Keratinocyte (primary cell): ENCODE measurements around the gene BOC.

Source experiments
- CTCF ChIP-seq, 3 experiments: IDR thresholded peaks in 1 of 3; conservative IDR thresholded peaks in 1 of 3; optimal IDR thresholded peaks in 1 of 3; 2 replicates in 2 of 3; 3 replicates in 1 of 3; pipeline versions ENCODE3 to v1.5.1; 2011; ENCODE audit warnings: low read length in 3 of 3, mild to moderate bottlenecking in 3 of 3, moderate library complexity in 2 of 3, control low read depth in 1 of 3, inconsistent platforms in 1 of 3; ENCODE audit not compliant: insufficient read depth in 2 of 3; ENCODE audit errors: extremely low read depth in 1 of 3
- EZH2 ChIP-seq: IDR thresholded peaks from one replicate; pipeline ENCODE4 v1.6.1; 2012; ENCODE audit warnings: inconsistent platforms, mild to moderate bottlenecking, low read length, moderate library complexity

DNA sequence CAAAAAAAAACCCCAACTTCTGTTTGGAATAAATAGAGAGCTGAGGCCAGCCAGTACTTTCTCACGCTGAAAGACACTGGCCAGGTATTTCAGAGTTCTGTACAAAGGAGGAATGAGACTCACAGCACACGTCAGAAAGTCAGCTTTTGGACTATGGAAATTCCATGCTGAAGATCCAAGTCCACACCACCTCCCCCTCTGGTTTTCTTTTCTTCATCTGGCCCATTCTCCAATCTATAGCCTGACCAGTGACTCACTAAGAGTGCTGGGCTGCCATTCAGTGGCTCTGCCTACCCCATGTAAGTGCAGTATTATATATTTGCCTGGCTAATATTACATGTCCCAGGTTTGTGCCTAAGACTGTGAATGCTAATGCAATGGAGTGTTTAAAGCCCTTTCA lies 13.9 kb downstream of the BOC start:
- TF ChIP-seq CTCF (optimal IDR thresholded peaks at IDR 0.05 in 1 of 3, IDR thresholded peaks at IDR 0.05 in 1 of 3, conservative IDR thresholded peaks at IDR 0.05 in 1 of 3; ENCODE audit: extremely low read depth in 1 of 3, insufficient read depth in 2 of 3, low read length in 3 of 3) = no peak
- no peak for TF ChIP-seq EZH2
